ENCODE measurements around the gene SCP2.

The SCP2 gene

DNA sequence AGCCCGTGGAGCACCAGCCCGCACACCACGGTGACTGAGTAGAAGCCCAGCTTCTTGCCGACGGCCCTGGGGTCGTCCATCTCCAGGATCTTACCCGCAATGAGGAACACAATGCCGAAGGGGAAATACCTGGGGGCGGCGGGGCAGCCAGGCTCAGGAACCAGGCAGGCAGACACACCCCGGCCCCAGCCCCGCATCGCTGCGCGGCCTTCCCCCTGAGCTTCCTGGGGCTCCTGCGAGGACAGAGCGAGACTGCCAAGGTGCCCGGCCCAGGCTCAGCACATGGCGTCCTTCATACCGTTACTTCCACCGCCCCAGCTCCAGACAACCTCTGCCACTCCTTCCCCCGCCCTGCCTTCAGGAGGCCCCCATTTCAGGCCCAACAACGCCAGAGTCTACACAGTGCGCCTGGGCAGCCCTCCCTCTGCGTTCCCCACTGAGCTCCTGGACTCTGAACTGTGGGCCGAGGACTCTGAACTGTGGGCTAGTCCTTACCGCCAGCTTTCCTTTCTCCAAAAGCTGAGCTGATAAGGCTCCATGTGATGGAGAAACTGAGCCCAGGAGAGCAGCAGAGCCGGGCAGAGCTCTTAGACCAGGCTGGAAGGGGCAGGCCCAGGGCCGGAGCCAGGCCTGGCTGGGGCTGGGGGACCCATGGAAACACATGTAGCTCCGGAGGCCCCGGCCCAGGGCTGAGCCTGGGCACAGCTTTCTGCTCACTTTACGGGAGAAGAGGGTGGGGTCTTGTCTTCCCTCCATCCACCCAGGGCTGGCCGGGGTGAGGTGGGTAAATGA is 165.8 kb downstream of the SCP2 start:
- no peak for DNase-seq (ENCODE audit: insufficient read length, low spot score)
- FAIRE-seq = no peak

DNA sequence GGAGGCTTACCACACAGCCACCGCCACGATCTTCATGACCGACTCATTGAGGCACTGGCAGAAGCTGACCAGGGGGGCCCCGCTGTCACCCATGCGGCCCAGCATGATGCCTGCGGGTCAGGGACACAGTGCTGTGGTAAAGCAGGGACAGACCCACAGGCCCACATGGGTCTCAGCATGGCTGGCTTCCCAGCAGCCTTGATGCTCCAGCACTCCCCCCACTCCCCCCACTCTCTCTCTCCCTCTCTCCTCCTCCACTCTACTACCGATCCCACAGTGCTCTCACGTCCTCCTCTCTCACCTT is 166.3 kb downstream of the SCP2 start:
- no peak for FAIRE-seq
- no peak for DNase-seq (ENCODE audit: insufficient read length, low spot score)

- FAIRE-seq (no peak), DNase-seq (ENCODE audit: insufficient read length, low spot score) (no peak)
Observed at GRCh38 chr1:53093778-53094532, 166.9 kb downstream of the SCP2 start.

DNA sequence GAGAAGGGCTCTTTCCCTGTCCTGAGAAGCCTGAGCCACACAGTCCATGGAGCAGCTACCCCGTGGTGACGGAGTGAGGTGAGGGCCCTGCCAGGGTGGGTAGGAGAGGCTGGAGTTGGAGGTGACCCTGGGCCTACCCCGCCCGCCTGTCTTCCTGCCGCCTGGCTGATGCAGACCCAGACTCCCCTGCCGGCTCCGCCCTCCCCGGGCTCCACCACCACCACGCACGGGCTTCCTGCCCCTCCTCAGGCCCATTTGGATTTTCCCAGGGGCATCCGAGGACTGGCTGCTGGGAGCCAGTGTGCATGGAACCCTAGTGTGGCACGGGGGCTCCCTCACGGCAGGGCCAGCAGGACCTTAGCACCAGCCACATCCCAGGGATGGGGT is 167.4 kb downstream of the SCP2 start:
- DNase-seq (ENCODE audit: insufficient read length, low spot score) (no peak), FAIRE-seq (no peak)
